NCI-H510A (cell line): ENCODE results near the gene BNIP2.
"Not testable (repeated sequence)": the region's sequence is repeated elsewhere in the genome, so short reads cannot be mapped to it uniquely, and the experiment has no call there.

Experiments
- DNase-seq: peaks from one replicate; lab custom pipeline; 2025; lab: John Stamatoyannopoulos, UW

BNIP2 gene

GRCh38 chr15:59688782-59689625 lies at the start of gene BNIP2:
BNIP2 (minus strand) TSS chr15:59689320; CDS start chr15:59682457, 6,863 bp downstream.
- DNase-seq = peak; percentile 94

GRCh38 chr15:59738676-59739075 lies 49.6 kb upstream of the BNIP2 start:
- no peak for DNase-seq

GRCh38 chr15:59736181-59736580 lies 47.1 kb upstream of the BNIP2 start:
- DNase-seq = no peak

- DNase-seq = no peak
These were observed 36.0 kb upstream of the BNIP2 start for GRCh38 chr15:59725151-59725486.

GRCh38 chr15:59723687-59724346 lies 34.7 kb upstream of the BNIP2 start:
- no peak for DNase-seq

- no peak for DNase-seq
These were observed 33.4 kb upstream of the BNIP2 start for GRCh38 chr15:59722476-59722875.

- DNase-seq = no peak
These were observed 32.9 kb upstream of the BNIP2 start for GRCh38 chr15:59722037-59722436.

GRCh38 chr15:59721411-59721810 lies 32.3 kb upstream of the BNIP2 start:
- DNase-seq = no peak

GRCh38 chr15:59713177-59713576 lies 24.1 kb upstream of the BNIP2 start:
- DNase-seq = no peak

- no peak for DNase-seq
These were observed 22.5 kb upstream of the BNIP2 start for GRCh38 chr15:59711451-59712243.

GRCh38 chr15:59707619-59708018 lies 18.5 kb upstream of the BNIP2 start:
- DNase-seq = no peak

GRCh38 chr15:59703979-59704796 lies 15.1 kb upstream of the BNIP2 start:
- DNase-seq = no peak

GRCh38 chr15:59702351-59702750 lies 13.2 kb upstream of the BNIP2 start:
- no peak for DNase-seq

GRCh38 chr15:59701880-59702279 lies 12.8 kb upstream of the BNIP2 start:
- DNase-seq = no peak

GRCh38 chr15:59699810-59700431 lies 10.8 kb upstream of the BNIP2 start:
- no peak for DNase-seq

- not testable (repeated sequence) for DNase-seq
These were observed 8.9 kb upstream of the BNIP2 start for GRCh38 chr15:59698065-59698464.

GRCh38 chr15:59696332-59696731 lies 7.2 kb upstream of the BNIP2 start:
- no peak for DNase-seq

- no peak for DNase-seq
These were observed 5.7 kb upstream of the BNIP2 start for GRCh38 chr15:59694779-59695178.

- no peak for DNase-seq
These were observed 2.2 kb upstream of the BNIP2 start for GRCh38 chr15:59691194-59691805.

- DNase-seq = peak; percentile 44
These were observed 611 bp upstream of the BNIP2 start for GRCh38 chr15:59689626-59690236.

- DNase-seq = no peak
These were observed 718 bp downstream of the BNIP2 start for GRCh38 chr15:59688423-59688781.
